ENCODE data around the gene FEN1. TPM values are rescaled to one million over a fixed set of nuclear protein-coding genes. Genes with fewer than 3 reads are reported as not detected.

FEN1 gene
- total and polyA plus RNA-seq, 2 of the 13 experiments (the other 11 are each of a cell fraction or from before 2014, with no cell fraction given): 12.4 to 102 TPM

GRCh38 chr11:61816736-61817455 lies 24.2 kb downstream of the FEN1 start, which contains the start of gene FADS1 (continued):
- TF ChIP-seq BRF2 (CRISPR knock-in tag; IDR thresholded peaks at IDR 0.05): peak; percentile 14; the same call in 1 of the 2 replicates
- TF ChIP-seq ZBTB38 (CRISPR knock-in tag; IDR thresholded peaks at IDR 0.05): peak; percentile 78; the same call in 1 of the 2 replicates
- peak; percentile 96 for TF ChIP-seq ZNF451 (CRISPR knock-in tag; IDR thresholded peaks at IDR 0.05)
- TF ChIP-seq ZNF75D (CRISPR knock-in tag; IDR thresholded peaks at IDR 0.05; ENCODE audit: borderline replicate concordance): no peak
- TF ChIP-seq ZNF468 (CRISPR knock-in tag; IDR thresholded peaks at IDR 0.05): no peak
- TF ChIP-seq ZFP1 (CRISPR knock-in tag; IDR thresholded peaks at IDR 0.05): no peak
- peak; percentile 76; the same call in 1 of the 2 replicates for TF ChIP-seq NCOA1 (CRISPR knock-in tag; IDR thresholded peaks at IDR 0.05)
- no peak for TF ChIP-seq KDM6A (CRISPR knock-in tag; IDR thresholded peaks at IDR 0.05; ENCODE audit: low read depth)
- TF ChIP-seq ZNF543 (CRISPR knock-in tag; IDR thresholded peaks at IDR 0.05): peak; percentile 97
- TF ChIP-seq ZNF124 (CRISPR knock-in tag; IDR thresholded peaks at IDR 0.05): peak; percentile 60; the same call in 1 of the 2 replicates
- TF ChIP-seq ZNF674 (CRISPR knock-in tag; IDR thresholded peaks at IDR 0.05; ENCODE audit: low read depth): no peak
- TF ChIP-seq CBX5 (CRISPR knock-in tag; IDR thresholded peaks at IDR 0.05; ENCODE audit: borderline replicate concordance): peak; percentile 79; the same call in 1 of the 2 replicates
- no peak; the same call in 1 of the 2 replicates for TF ChIP-seq ZNF660 (CRISPR knock-in tag; IDR thresholded peaks at IDR 0.05; ENCODE audit: borderline replicate concordance, low read depth)
- TF ChIP-seq POGK (CRISPR knock-in tag; conservative IDR thresholded peaks at IDR 0.05): peak; percentile 98
- no peak for TF ChIP-seq AKNA (CRISPR knock-in tag; IDR thresholded peaks at IDR 0.05; ENCODE audit: borderline replicate concordance)
- peak; percentile 92 for TF ChIP-seq ZNF710 (CRISPR knock-in tag; IDR thresholded peaks at IDR 0.05; ENCODE audit: borderline replicate concordance)
- TF ChIP-seq ZNF460 (CRISPR knock-in tag; IDR thresholded peaks at IDR 0.05; ENCODE audit: borderline replicate concordance): peak; percentile 68; the same call in 1 of the 2 replicates
- peak; percentile 60; the same call in 1 of the 2 replicates for TF ChIP-seq EEA1 (CRISPR knock-in tag; IDR thresholded peaks at IDR 0.05; ENCODE audit: borderline replicate concordance)
- peak; percentile 84; the same call in 1 of the 2 replicates for TF ChIP-seq ZNF570 (CRISPR knock-in tag; IDR thresholded peaks at IDR 0.05; ENCODE audit: borderline replicate concordance)
- TF ChIP-seq RXRA (CRISPR knock-in tag; IDR thresholded peaks at IDR 0.05): peak; percentile 55; the same call in 1 of the 2 replicates
